ENCODE data around the gene STK32A.

GRCh38 chr5:147223343-147223742, 11.5 kb upstream of the STK32A start:
- TF ChIP-seq SP1 (IDR thresholded peaks at IDR 0.05) (no peak), CTCF (IDR thresholded peaks at IDR 0.05; ENCODE audit: low read depth, low read length, missing input control) (no peak), TAF1 (conservative IDR thresholded peaks at IDR 0.05) (no peak), REST (IDR thresholded peaks at IDR 0.05) (no peak), RXRA (IDR thresholded peaks at IDR 0.05) (no peak)

All from liver (tissue), 3 donors.